ENCODE data around the gene SF3A2. TPM values are rescaled to one million over a fixed set of nuclear protein-coding genes. Genes with fewer than 3 reads are reported as not detected.
A peak's percentile ranks its signal among the peaks of the same experiment; 100 is the strongest.
"Not testable (repeated sequence)": the region's sequence is repeated elsewhere in the genome, so short reads cannot be mapped to it uniquely, and the experiment has no call there.

SF3A2 gene
- total and polyA plus RNA-seq, 10 donors = 28.5 to 79.7 (median 45.0) TPM

DNA sequence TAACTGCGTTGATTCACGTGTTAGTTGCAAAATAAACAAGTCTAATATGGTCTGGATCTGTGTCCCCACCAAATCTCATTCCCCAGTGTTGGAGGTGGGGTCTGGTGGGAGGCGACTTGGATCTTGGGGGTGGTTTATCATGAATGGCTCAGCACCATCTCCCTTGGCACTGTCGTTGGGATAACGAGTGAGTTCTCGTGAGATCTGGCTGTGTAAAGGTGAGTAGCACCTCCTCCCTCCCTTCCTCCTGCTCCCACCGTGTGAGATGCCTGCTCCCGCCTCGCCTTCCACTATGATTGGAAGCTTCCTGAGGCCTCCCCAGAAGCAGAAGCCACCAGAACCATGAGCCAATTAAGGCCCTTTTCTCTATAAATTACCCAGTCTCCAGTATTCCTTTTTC is 40.5 kb downstream of the SF3A2 start:
- no peaks in the 10 kb centered on the region for H3K27me3 ChIP-seq (replicated peaks in 1 of 7)
- no peak for DNase-seq
- H3K4me1 ChIP-seq = peaks cover 37 to 98% (median 67%) of the 10 kb centered on the region in 6 donors
- intact Hi-C loops (cut with DNase I; ENCODE audit: low total_unique reads) = no loop called here
- H3K36me3 ChIP-seq = peaks cover 0 to 69% (median 30%) of the 10 kb centered on the region in 6 donors
- peak overlapping the region in 2 of 8 donors; percentile 21 to 98 for H3K27ac ChIP-seq
- 67 to 84% (median 76%) methylated on average over 9 of the region's 9 CpGs for WGBS, 5 donors
- H3K4me3 ChIP-seq = no peak overlapping the region
- no peaks in the 10 kb centered on the region for H3K9me3 ChIP-seq
- no peak for TF ChIP-seq POLR2A (IDR thresholded peaks at IDR 0.05)
- TF ChIP-seq, protein P1, sequence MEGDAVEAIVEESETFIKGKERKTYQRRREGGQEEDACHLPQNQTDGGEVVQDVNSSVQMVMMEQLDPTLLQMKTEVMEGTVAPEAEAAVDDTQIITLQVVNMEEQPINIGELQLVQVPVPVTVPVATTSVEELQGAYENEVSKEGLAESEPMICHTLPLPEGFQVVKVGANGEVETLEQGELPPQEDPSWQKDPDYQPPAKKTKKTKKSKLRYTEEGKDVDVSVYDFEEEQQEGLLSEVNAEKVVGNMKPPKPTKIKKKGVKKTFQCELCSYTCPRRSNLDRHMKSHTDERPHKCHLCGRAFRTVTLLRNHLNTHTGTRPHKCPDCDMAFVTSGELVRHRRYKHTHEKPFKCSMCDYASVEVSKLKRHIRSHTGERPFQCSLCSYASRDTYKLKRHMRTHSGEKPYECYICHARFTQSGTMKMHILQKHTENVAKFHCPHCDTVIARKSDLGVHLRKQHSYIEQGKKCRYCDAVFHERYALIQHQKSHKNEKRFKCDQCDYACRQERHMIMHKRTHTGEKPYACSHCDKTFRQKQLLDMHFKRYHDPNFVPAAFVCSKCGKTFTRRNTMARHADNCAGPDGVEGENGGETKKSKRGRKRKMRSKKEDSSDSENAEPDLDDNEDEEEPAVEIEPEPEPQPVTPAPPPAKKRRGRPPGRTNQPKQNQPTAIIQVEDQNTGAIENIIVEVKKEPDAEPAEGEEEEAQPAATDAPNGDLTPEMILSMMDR (IDR thresholded peaks at IDR 0.05 in 8 of 11, conservative IDR thresholded peaks at IDR 0.05 in 3 of 11) = no peak
- TF ChIP-seq POLR2AphosphoS5 (IDR thresholded peaks at IDR 0.05) = no peak

DNA sequence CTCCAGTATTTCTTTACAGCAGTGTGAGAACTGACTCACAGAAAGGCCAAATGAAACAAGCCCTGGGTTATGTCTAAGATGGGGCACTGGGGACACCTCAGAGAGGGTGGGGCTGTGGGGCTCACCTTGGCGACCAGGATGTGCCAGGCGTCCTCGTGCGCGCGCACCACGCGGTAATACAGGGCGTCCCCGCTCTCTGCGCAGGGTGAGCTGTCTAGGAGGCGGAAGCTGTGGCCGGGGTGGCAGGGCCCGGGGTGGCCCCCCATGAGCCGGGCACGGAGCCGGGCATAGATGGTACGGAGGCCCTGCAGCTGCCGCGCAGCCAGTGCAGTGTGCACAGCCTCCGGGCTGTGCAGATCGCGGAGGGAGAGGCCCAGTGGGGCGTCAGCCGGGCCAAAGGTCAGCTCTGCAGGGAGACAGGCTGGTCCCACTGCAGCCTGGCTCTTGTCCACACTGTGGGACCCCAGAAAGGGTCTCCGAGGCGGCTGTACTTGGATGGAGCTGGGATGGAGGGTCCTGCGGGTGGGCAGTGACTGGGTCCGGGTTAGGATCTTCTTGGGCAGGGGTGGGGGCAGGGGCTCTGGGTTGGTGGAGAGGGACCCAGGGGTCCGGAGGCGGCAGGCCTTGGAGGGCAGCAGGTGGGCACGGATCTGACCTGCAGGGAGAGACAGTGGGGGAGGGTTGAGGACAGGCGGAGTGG is 42.0 kb downstream of the SF3A2 start:
- Histone ChIP-seq H3K9me3 (no peaks in the 10 kb centered on the region), H3K36me3 (peaks cover 0 to 54% (median 18%) of the 10 kb centered on the region in 6 donors), H3K4me3 (no peak overlapping the region), H3K27ac (peak overlapping the region in 3 of 8 donors; percentile 1 to 24 (median 14)), H3K4me1 (peaks cover 30 to 98% (median 65%) of the 10 kb centered on the region in 6 donors), H3K27me3 (replicated peaks in 1 of 7) (no peaks in the 10 kb centered on the region)
- DNase-seq = no peak
- TF ChIP-seq POLR2A (IDR thresholded peaks at IDR 0.05) (no peak), POLR2AphosphoS5 (IDR thresholded peaks at IDR 0.05) (peak; percentile 42 to 73 (median 45))
- TF ChIP-seq, protein P1 (IDR thresholded peaks at IDR 0.05 in 8 of 11, conservative IDR thresholded peaks at IDR 0.05 in 3 of 11) = no peak
- WGBS, 5 donors = 89 to 95% (median 92%) methylated on average over 20 to 33 of the region's 33 CpGs
- intact Hi-C loops (cut with DNase I; ENCODE audit: low total_unique reads) = no loop called here

DNA sequence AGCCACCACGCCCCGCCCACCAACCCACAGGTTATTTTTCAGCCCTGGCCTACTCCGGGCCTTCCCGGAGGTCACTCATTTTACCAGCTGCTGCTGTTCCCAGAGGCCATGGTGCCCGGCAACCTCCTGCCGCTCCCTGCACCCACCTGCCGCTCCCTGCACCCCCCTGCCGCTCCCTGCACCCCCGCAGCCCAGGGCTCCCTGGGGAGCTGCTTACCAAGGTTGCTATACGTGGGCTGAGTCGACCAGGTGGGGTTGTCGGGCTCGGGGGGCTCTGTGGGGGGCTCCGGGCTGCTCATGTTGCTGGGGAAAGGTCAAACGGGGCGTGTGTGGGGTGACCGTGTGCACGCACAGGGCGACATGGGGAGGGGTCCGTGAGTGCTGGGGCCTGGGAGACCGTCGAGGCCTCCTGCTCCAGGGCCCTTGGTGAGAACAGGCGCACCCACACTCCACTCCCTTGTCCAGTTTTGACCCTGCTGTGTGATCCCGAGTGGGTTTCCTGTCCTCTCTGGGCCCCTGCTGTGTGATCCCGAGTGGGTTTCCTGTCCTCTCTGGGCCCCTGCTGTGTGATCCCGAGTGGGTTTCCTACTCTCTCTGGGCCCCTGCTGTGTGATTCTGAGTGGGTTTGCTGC is 44.1 kb downstream of the SF3A2 start:
- no peak for DNase-seq
- Histone ChIP-seq H3K27me3 (replicated peaks in 1 of 7) (no peaks in the 10 kb centered on the region), H3K4me3 (peak overlapping the region in 3 of 8 donors; percentile 24 to 43 (median 25)), H3K27ac (peak overlapping the region in 4 of 8 donors; percentile 65 to 99 (median 84)), H3K36me3 (peaks cover 0 to 35% (median 11%) of the 10 kb centered on the region in 6 donors), H3K4me1 (peaks cover 16 to 98% (median 47%) of the 10 kb centered on the region in 6 donors), H3K9me3 (no peaks in the 10 kb centered on the region)
- intact Hi-C loops (cut with DNase I; ENCODE audit: low total_unique reads) = no loop called here
- WGBS, 5 donors = 65 to 78% (median 71%) methylated on average over 22 to 26 of the region's 26 CpGs
- TF ChIP-seq, protein P1 (IDR thresholded peaks at IDR 0.05 in 8 of 11, conservative IDR thresholded peaks at IDR 0.05 in 3 of 11) = no peak
- peak in 1 of 3 donors; percentile 55 for TF ChIP-seq POLR2AphosphoS5 (IDR thresholded peaks at IDR 0.05)

DNA sequence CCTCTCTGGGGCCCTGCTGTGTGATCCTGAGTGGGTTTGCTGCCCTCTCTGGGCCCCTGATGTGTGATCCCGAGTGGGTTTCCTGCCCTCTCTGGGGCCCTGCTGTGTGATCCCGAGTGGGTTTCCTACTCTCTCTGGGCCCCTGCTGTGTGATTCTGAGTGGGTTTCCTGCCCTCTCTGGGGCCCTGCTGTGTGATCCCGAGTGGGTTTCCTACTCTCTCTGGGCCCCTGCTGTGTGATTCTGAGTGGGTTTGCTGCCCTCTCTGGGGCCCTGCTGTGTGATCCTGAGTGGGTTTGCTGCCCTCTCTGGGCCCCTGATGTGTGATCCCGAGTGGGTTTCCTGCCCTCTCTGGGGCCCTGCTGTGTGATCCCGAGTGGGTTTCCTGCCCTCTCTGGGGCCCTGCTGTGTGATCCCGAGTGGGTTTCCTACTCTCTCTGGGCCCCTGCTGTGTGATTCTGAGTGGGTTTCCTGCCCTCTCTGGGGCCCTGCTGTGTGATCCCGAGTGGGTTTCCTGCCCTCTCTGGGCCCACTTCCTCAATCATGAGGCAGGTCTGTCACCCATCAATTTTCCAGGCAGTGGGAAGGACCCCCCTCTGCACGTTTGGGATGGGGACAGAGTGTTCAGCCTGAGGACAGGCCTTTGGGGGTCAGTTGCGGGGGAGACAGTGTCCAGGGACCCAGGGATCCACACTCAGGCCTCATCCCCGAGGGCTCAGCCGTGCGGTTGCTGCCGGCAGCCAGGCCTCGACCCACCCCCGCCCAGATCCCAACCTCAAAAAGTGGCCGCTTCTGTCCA is 44.8 kb downstream of the SF3A2 start:
- intact Hi-C loops (cut with DNase I; ENCODE audit: low total_unique reads); H3K9me3 ChIP-seq; H3K27me3 ChIP-seq (replicated peaks in 1 of 7): not testable (repeated sequence)
- Histone ChIP-seq H3K4me1 (peaks cover 12 to 98% (median 41%) of the 10 kb centered on the region in 6 donors), H3K27ac (peak overlapping the region in 7 of 8 donors; percentile 75 to 99 (median 83)), H3K36me3 (peaks cover 0 to 28% (median 4%) of the 10 kb centered on the region in 6 donors), H3K4me3 (peak overlapping the region in 7 of 8 donors; percentile 8 to 72 (median 40))
- peak; percentile 81 for DNase-seq
- 5 to 17% (median 11%) methylated on average over 7 to 16 of the region's 16 CpGs for WGBS, 5 donors
